ENCODE data around the gene USP26.
"Not testable (repeated sequence)": the region's sequence is repeated elsewhere in the genome, so short reads cannot be mapped to it uniquely, and the experiment has no call there.

Gene USP26, protein sequence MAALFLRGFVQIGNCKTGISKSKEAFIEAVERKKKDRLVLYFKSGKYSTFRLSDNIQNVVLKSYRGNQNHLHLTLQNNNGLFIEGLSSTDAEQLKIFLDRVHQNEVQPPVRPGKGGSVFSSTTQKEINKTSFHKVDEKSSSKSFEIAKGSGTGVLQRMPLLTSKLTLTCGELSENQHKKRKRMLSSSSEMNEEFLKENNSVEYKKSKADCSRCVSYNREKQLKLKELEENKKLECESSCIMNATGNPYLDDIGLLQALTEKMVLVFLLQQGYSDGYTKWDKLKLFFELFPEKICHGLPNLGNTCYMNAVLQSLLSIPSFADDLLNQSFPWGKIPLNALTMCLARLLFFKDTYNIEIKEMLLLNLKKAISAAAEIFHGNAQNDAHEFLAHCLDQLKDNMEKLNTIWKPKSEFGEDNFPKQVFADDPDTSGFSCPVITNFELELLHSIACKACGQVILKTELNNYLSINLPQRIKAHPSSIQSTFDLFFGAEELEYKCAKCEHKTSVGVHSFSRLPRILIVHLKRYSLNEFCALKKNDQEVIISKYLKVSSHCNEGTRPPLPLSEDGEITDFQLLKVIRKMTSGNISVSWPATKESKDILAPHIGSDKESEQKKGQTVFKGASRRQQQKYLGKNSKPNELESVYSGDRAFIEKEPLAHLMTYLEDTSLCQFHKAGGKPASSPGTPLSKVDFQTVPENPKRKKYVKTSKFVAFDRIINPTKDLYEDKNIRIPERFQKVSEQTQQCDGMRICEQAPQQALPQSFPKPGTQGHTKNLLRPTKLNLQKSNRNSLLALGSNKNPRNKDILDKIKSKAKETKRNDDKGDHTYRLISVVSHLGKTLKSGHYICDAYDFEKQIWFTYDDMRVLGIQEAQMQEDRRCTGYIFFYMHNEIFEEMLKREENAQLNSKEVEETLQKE

DNA sequence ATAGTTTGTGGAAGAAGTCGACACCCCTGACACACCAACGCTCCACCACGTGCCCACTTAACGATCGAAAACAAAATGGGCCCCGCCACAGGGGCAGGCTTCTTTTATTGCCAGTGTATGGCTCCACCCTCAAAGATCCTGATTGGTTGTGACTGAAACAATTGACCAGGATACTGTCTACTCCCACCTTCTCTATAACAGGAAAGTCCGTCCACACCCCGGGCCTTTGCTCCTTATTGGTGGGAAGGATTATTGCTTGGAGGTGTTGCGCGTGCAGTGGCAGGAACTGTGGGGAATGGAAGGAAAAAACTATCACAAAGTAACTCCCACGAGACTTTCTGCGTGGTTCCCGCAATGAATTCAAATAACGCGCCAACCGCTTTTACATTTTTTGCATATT, at the start of gene USP26:
USP26 (minus strand) TSS at position 79 of the 400 bp plus-strand sequence. CDS start 68,889 bp downstream, outside the sequence.
- DNase-seq = no peak

DNA sequence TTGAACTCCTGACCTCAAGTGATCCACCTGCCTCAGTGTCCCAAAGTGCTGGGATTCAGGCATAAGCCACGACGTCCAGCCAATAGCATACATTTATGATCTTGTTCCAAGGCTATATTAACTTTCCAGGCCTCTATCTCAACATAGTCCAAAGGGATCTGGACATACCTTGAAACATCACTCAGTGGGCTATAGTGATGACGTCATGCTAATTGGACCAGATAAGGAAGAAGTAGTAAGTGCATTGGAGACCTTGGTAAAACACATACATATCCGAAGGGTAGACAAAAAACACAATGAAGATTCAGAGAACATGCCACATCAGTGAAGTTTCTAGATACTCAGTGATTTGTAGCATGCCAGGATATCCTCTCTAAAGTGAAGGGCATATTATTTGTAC, 37.4 kb upstream of the USP26 start:
- DNase-seq = no peak

DNA sequence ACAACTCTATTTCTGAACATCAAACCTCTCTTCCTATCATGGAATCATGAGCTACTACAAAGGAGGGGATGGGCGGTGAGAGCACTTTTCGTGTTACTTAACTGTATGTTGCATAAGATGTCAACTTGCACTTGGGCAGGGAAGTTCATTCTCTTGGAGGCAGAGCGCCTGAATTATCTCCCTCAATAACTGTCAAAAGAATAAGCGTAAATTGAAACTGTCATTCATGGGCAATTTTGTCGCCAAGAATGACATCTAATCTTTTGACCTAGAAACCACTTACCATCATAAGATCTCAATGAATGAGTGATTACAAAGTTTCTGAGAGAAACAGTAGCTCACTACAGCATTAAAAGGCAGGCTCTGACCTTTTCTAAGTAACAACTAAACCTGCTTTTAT, 23.5 kb upstream of the USP26 start:
- DNase-seq = no peak

DNA sequence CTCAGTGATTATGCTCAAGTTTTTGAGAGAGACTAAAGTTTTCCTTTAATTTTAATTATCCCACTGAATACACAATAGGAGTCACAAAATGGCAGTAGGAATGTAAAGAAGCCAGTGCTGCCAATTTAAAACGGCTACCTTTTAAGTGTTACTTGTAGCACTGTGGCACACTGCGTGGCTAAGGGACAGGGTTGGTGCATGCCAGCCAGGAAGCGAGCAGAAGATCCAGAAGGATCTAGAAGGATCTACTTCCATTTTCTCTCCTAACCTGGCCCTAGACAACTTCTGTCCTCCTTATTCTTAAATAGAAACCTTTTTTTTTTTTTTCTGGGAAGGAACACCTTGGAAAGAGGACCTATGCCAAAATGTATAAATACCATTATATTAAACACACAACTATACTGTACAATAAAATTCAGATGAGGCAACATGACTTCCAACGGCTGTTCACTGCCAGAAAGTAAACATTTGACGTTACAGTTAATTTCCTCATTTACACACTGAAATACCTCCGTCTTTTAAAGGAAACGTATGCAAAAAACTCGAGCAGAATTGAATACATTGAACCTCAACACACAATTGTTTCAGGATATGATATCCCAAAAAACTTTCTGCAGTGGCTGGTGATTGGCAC, 2.7 kb downstream of the USP26 start:
- no peak for DNase-seq

DNA sequence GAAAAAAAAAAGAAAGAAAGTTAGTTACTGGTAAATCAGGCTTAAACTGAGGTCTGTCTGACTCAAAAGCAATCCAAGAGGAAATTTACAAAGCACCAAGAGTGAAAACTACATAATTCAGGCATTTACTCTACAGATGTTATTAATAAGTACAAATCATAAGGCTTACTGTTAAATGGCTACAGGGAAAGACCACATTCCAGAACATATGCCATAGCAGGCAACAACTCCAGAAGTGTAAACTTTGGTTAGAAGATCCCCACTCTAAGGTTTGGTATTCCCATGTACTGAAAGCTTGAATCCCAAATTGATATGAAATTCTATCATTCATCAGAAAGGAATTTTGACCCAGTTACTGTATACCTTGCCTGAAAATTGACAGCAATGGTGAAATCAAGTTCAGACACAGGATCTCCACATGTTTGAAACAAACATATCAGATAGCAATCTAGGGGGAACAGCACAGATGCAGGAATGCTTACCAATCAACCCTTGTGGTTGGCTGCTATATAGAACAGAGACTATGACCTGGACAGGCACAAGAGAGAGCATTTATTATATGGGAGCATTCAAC, 6.6 kb downstream of the USP26 start:
- DNase-seq = no peak

DNA sequence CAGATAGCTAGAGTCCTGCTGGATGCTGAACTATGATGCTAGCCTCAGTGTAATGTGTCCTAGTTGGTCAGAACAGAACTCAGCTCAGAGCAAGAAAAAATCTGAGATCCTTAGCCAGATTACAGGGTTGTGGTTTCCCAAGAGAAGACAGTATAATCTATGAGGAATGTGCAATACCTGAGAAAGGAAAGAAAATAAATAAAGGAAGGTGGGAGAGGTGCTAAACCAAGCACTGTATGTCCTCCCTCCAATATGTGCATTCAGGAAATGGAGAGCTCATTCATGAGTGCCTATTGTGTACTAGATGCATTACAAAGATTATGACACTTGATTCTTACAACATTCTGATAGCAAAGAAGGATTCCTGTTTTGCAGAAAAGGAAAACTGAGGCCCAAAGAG, 7.5 kb downstream of the USP26 start:
- no peak for DNase-seq

DNA sequence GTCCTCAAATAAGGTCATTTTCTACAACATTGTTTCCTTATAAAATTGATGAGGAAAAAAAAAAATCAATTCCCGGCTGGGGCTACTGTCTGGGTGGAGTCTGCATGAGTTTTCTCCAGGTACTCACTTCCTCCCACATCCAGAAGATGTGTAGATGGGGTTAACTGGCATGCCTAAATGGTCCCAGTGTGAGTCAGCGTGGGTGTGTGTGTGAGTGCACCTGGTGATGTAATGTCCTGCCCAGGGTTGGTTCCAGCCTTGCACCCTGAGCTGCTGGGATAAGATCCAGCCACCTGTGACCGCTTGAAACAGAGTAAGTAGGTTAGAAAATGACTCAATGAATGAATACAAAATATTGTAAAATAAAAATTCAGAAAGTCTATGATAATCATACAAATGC, 11.1 kb downstream of the USP26 start:
- DNase-seq = no peak

DNA sequence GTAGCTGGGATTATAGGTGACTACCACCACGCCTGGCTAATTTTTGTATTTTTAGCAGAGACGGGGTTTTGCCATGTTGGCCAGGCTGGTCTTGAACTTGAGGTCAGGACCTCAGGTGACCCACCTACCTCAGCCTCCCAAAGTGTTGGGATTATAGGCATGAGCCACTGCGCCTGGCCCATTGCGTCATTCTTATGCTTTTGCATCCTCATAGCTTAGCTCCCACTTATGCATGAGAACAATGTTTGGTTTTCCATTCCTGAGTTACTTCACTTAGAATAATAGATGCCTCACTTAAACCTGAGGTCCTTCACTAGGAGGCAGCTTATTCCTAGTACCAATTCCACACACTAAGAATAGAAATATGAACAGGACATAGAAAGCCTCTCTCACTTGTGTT, 11.9 kb downstream of the USP26 start:
- DNase-seq = not testable (repeated sequence)

DNA sequence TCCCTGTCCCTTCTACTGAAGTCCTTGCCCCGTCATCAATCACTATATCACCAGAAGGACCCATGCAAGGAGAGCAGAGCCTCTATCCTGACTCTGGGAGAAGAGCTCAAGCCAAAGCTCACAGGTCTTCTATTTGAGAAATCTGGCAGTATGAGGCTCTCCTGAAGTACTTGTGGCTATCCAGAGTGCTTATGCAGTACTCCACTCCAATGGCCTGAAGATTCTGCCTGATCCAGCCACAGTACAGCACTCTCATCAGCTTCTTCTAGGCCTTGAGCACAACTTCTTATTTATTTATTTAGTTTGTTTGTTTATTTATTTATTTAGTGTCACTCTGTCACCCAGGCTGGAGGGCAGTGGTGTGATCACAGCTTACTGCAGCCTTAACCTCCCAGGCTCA, 13.0 kb downstream of the USP26 start:
- no peak for DNase-seq

DNA sequence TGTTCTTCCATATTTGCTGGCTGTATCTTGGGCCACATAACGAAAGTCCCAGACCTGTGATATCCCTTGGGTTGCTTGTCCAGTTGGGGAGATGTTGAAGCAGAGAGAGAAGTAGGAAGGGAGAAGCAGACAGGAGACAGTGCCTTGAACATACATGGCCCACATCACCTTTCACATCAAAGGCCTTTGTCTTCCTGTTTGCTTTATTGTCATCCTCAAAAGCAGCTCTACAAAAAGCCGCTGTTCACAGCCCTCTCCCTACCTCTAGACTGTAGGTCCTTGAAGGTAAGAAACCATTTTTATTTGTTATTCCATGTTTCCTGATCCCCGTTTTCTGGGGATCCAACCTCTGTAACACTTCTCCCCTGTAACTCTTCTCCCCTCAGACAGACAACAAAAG, 14.9 kb downstream of the USP26 start:
- DNase-seq = no peak

DNA sequence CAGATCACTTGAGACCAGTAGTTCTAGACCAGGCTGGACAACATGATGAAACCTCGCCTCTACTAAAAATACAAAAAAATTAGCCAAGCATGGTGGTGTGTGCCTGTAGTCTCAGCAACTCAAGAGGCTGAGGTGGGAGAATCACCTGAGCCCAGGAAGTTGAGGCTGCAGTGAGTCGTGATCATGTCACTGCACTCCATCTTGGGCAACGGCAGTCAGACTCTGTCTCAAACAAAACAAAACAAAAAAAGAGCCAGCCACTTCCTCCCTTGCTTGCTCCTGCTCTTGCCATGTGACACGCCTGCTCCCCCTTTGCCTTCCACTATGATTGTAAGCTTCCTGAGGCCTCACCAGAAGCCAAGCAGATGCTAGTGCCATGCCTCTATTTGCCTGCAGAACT, 19.1 kb downstream of the USP26 start:
- DNase-seq = not testable (repeated sequence)

DNA sequence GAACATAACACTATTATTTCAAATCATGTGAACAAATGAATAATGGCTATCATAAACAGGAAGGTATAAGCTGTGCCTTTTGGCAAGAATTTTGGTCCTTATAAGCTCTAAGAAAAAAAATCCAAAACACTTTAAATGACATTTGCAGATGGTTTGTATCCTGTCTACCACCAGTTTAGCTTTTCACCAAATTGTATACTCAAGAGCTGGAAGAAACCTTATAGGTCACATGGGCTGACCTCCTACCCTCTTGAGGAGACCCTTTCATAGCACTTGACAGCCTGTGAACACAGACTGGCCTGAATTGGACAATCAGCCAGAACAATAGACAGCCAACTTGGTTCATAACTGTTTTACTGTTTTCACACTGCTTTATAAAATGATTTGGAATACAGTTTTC, 24.3 kb downstream of the USP26 start:
- DNase-seq = no peak

DNA sequence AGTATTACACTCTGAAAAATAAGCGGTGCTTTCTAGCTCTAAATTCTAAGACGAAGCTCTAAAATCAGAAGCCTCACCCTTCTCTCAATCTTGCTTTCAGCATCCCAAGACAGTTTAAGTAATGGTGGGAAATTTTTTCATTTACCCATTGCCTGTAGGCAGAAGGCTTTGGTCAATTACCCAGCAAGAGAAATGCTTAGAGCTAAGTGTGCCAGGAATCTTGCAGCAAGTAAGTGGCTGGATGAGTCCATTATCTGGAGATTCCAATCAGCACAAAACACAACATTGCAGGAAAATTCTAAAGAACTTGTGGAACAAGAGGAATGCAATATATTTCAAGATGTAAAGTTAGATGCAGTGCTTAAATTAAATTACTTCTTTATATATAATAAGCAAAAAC, 28.4 kb downstream of the USP26 start:
- no peak for DNase-seq

DNA sequence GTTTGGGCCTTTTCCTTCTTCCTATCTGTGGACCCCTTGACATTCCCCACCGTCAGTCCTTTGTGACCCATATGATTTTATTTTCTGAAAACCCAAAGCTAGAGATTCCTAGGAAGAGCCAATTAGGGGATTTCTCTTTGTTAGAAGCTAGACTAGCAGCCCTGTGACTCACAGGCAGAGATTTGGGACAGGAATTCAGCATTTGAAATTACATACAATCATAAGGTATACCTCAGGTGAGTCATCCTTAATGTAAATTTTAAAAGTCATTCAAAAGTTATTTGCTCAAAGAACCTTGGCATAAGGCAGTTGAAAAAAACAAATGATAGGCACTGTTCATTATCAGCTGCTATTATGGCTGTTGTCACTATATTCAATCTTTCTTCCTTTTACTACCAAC, 40.6 kb downstream of the USP26 start:
- DNase-seq = no peak

DNA sequence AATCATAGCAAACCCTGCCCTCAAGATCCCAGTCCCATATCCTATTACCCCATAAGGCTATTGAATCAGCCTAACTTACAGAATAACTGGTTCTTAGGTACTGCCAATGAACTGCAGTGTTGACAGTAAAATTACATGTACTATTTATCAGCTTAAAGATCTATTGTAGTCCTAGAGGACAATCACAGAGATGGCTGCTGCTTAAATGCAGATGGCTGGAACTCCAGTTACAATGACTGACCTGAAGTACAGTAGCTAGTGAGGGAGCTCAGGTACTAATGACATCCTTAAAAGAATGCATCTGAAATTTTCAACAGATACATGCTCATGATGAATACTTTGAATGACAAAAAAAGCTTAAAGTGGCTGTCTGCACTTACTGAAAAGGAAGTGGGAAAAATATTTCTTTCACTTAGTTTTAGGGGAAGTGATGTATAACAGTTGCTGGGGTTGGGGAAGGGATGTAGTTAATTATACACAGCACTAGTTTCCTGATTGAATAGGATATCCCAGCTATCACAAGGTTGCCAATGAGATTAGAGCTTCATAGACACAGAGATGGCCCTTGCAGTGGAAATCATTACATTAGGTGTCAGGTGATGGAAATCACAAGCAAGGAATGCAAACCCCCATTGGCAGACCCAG, 42.0 kb downstream of the USP26 start:
- DNase-seq = no peak

DNA sequence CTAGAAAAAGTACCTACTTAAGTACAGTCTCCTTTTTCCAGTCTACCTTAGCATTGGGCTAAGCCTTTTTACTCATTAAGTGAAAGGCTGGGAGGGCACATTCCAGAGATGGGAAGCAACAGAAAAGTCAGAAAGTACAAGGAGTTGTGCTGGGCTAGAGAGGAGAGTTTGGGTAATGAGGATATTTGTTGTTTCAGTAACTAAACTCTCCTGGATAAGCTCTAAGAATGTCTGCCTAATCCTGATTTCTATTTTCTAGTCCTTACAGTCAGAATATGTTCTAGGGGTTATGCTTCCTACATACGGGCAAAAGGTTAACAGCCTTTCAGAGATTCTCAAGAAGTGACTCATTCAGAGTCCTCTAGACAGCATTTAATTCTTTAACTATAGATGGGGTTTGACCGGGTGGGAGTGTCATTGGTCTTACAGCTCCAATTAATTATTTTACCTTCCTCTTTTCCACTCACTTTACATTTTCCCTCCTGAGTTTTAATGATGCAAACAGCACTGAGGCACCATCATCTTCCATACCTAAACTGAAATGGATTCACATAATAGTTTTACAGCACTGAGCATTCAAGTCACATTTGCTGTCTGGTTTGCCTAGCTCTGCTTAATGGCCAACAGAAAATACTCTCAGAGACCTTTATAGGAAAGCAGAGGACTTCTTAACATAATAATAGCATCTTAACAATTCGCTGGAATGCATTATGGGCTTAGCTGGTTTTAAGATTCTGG, 42.9 kb downstream of the USP26 start:
- no peak for DNase-seq

DNA sequence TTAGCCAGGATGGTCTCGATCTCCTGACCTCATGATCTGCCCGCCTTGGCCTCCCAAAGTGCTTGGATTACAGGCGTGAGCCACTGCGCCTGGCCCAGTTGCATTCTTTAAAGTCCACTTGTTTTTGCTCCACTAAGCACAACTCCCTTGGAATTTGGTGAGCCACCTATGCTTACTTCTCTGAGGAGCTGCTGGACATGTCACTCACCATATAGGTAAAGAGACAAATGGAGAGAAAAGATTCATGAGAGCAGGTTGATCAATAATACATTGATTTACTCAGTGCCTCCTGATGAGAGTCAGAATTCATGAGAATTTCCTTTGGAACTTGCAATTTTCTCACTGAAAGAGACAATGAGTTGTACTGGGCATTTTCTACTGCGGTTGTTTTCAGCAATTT, 48.2 kb downstream of the USP26 start:
- DNase-seq = no peak

DNA sequence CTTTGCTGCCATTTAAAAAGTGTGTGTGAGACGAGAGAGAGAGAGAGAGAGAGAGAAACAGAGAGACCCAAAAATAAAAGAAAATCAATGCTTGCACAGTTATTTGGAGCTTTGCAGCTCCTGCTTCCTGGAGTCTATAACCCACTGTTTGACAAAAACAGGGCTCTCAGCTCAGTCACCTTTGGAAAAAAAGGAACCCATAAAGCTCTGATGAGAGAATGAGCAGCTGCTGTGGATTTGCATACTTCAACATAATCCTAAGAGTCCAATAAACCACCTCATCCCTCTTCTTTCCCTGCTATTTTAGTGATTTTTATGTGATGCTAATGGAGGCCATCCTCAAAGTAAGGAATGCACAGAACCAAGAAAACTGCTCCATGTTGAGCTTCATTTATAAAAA, 50.3 kb downstream of the USP26 start:
- DNase-seq = no peak

DNA sequence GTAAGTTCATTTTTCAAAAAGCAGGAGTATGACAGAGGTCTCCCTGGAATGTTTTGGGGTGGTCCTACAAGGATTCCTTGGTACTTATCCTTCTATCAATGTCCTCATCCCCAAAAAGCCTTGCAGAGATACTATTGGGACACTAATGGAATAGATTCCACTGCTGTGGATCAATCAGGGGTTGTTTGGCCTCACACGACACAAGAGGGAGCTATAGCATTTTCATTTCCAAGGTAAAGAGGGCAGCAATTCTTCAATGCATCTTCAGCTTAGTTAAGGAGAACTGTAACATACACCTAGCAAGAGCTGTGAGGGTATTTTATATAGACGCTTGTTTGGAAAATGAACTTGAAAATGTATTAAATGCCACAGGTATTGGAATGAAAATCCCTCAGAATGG, 50.9 kb downstream of the USP26 start:
- peak; percentile 0 for DNase-seq

DNA sequence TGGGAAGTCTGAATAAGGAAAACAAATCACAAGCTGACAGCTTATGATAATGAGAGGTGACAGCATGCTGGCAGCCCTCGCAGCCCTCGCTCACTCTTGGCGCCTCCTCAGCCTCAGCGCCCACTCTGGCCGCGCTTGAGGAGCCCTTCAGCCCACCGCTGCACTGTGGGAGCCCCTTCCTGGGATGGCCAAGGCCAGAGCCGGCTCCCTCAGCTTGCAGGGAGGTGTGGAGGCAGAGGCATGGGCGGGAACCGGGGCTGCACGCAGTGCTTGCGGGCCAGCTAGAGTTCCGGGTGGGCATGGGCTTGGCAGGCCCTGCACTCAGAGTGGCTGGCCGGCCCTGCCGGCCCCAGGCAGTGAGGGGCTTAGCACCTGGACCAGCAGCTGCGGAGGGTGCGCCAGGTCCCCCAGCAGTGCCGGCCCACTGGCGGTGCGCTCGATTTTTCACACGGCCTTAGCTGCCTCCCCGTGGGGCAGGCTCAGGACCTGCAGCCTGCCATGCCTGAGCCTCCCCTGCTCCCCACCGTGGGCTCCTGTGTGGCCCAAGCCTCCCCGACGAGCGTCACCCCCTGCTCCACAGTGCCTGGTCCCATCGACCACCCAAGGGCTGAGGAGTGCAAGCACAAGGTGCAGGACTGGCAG, 52.6 kb downstream of the USP26 start:
- not testable (repeated sequence) for DNase-seq

DNA sequence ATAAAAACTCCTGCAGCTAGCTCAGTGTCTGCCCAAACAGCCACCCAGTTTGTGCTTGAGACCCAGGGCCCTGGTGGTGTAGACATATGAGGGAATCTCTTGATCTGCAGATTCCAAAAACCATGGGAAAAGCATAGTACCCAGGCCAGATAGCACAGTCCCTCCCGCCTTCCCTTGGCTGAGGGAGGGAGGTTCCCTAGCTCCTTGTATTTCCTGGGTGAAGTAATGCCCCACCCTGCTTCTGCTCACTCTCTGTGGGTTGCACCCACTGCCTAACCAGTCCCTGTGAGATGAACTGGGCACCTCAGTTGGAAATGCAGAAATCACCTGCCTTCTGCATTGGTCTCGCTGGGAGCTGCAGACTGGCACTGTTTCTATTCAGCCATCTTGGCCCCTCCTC, 54.6 kb downstream of the USP26 start:
- no peak for DNase-seq

Measured in NCI-H510A treated with DMSO at 0.1 percent for 48 hours (cell line).